IMR-90 (cell line): ENCODE measurements around the gene BCL2L13. TPM values are rescaled to one million over a fixed set of nuclear protein-coding genes. Genes with fewer than 3 reads are reported as not detected.

Experiments used
- ATAC-seq: fragments of 200-7000 bp; cut with Tn5 transposase; 2 replicates; pipeline ENCODE4 v1.9.1; 2020; ENCODE audit warnings: low read depth, mild to moderate bottlenecking, moderate library complexity
- BruUV-seq: library from RNA; stranded (reverse); fragments of 400-500 nt; replicated peaks from 2 replicates; lab custom pipeline; 2021; lab: Mats Ljungman, UMichigan
- CTCF ChIA-PET: fragments of 300-600 bp; formaldehyde crosslinking; extraction: SDS; loops from one replicate; lab custom pipeline; 2021; ENCODE audit warnings: antibody characterized with exemption; lab: Yijun Ruan, JAX
- POLR2A ChIA-PET: fragments of 300-600 bp; sonication (Branson Sonifier 250); formaldehyde crosslinking; loops from one replicate; lab custom pipeline; 2022; ENCODE audit warnings: antibody characterized with exemption; ENCODE audit not compliant: unreplicated experiment; lab: Charles Lee
- DNase-seq: peaks from one replicate; pipeline ENCODE4 v3.0.0; 2013
- H2AFZ ChIP-seq: replicated peaks from 2 replicates; pipeline ENCODE3; 2013; ENCODE audit warnings: low read length, mild to moderate bottlenecking; ENCODE audit not compliant: poor library complexity
- H2AK5ac ChIP-seq: 2 replicates; pipeline ENCODE4 v1.6.1; 2013; ENCODE audit warnings: low read depth, low read length, inconsistent platforms
- H2AK9ac ChIP-seq: replicated peaks from 2 replicates; pipeline ENCODE3; 2013; ENCODE audit warnings: mild to moderate bottlenecking, low read depth, low read length, moderate library complexity; ENCODE audit not compliant: poor library complexity
- H2BK120ac ChIP-seq: 2 replicates; pipeline ENCODE4 v1.6.1; 2013; ENCODE audit warnings: low read depth, low read length, inconsistent platforms
- H2BK15ac ChIP-seq: 3 replicates; pipeline ENCODE4 v1.6.1; 2013; ENCODE audit warnings: low read depth, low read length, inconsistent platforms
- H2BK20ac ChIP-seq: 2 replicates; pipeline ENCODE4 v1.6.1; 2013; ENCODE audit warnings: low read depth, mild to moderate bottlenecking, inconsistent platforms, low read length, moderate library complexity
- H2BK5ac ChIP-seq: 2 replicates; pipeline ENCODE4 v1.6.1; 2013; ENCODE audit warnings: mild to moderate bottlenecking, low read depth, low read length, inconsistent platforms; ENCODE audit not compliant: poor library complexity, severe bottlenecking
- H3K14ac ChIP-seq: replicated peaks from 2 replicates; pipeline ENCODE4 v1.6.1; 2013; ENCODE audit warnings: low read depth, low read length, inconsistent platforms
- H3K18ac ChIP-seq: 2 replicates; pipeline ENCODE4 v1.6.1; 2013; ENCODE audit warnings: low read depth, low read length, control low read depth
- H3K23ac ChIP-seq: 2 replicates; pipeline ENCODE4 v1.6.1; 2013; ENCODE audit warnings: low read depth, low read length, inconsistent platforms
- H3K27ac ChIP-seq: 2 replicates; pipeline ENCODE4 v1.5.1; 2013; ENCODE audit warnings: mild to moderate bottlenecking, control low read depth, low read length; ENCODE audit not compliant: insufficient read depth
- H3K27me3 ChIP-seq: 2 replicates; pipeline ENCODE4 v1.6.1; 2013; ENCODE audit warnings: low read length; ENCODE audit not compliant: control insufficient read depth, insufficient read depth
- H3K36me3 ChIP-seq: 2 replicates; pipeline ENCODE4 v1.6.1; 2013; ENCODE audit warnings: low read length, mixed read lengths; ENCODE audit not compliant: control insufficient read depth, insufficient read depth
- H3K4ac ChIP-seq: 2 replicates; pipeline ENCODE4 v1.6.1; 2013; ENCODE audit warnings: low read depth, low read length, inconsistent platforms
- H3K4me1 ChIP-seq: 2 replicates; pipeline ENCODE4 v1.6.1; 2013; ENCODE audit warnings: low read length, mixed read lengths; ENCODE audit not compliant: control insufficient read depth, insufficient read depth
- H3K4me2 ChIP-seq: 2 replicates; pipeline ENCODE4 v1.6.1; 2013; ENCODE audit warnings: low read depth, mild to moderate bottlenecking, control low read depth, low read length, moderate library complexity
- H3K4me3 ChIP-seq: 2 replicates; pipeline ENCODE4 v1.5.1; 2013; ENCODE audit warnings: low read depth, mild to moderate bottlenecking, control low read depth, low read length, moderate library complexity; ENCODE audit not compliant: insufficient read depth
- H3K56ac ChIP-seq: 2 replicates; pipeline ENCODE4 v1.6.1; 2013; ENCODE audit warnings: low read length, inconsistent platforms; ENCODE audit not compliant: insufficient read depth; ENCODE audit errors: extremely low read depth
- H3K79me1 ChIP-seq, 2 experiments: 2 replicates each; pipeline ENCODE4 v1.6.1; 2013; ENCODE audit warnings: low read length in 2 of 2, inconsistent platforms in 1 of 2, low read depth in 1 of 2
- H3K9ac ChIP-seq: 2 replicates; pipeline ENCODE4 v1.6.1; 2013; ENCODE audit warnings: low read depth, low read length, control low read depth
- H3K9me1 ChIP-seq: 2 replicates; pipeline ENCODE4 v1.6.1; 2013; ENCODE audit warnings: low read length, inconsistent platforms; ENCODE audit not compliant: insufficient read depth
- H3K9me3 ChIP-seq: 2 replicates; pipeline ENCODE4 v1.6.1; 2013; ENCODE audit warnings: low read length; ENCODE audit not compliant: control insufficient read depth, insufficient read depth
- H4K20me1 ChIP-seq: 2 replicates; pipeline ENCODE4 v1.6.1; 2013; ENCODE audit warnings: low read length, inconsistent platforms; ENCODE audit not compliant: insufficient read depth
- H4K5ac ChIP-seq: 2 replicates; pipeline ENCODE4 v1.6.1; 2013; ENCODE audit warnings: mild to moderate bottlenecking, low read depth, low read length, control low read depth
- H4K8ac ChIP-seq, 2 experiments: 2 replicates each; pipeline ENCODE4 v1.6.1; 2013; ENCODE audit warnings: low read depth in 2 of 2, low read length in 2 of 2, control low read depth in 1 of 2, inconsistent platforms in 1 of 2
- H4K91ac ChIP-seq: 2 replicates; pipeline ENCODE4 v1.6.1; 2013; ENCODE audit warnings: low read depth, low read length, inconsistent platforms; ENCODE audit not compliant: insufficient read depth
- BHLHE40 ChIP-seq: fragments of 150-350 bp; IDR thresholded peaks from 2 replicates; pipeline ENCODE4 v1.6.1; 2016; ENCODE audit warnings: mild to moderate bottlenecking, low read depth, low read length
- CEBPB ChIP-seq: IDR thresholded peaks from 2 replicates; pipeline ENCODE4 v1.6.1; 2012; ENCODE audit warnings: low read depth, low read length, improper control_type of control experiment
- ELK1 ChIP-seq: fragments of 150-350 bp; IDR thresholded peaks from 2 replicates; pipeline ENCODE4 v1.6.1; 2016; ENCODE audit warnings: low read depth, mild to moderate bottlenecking, low read length, moderate library complexity, borderline replicate concordance
- FOS ChIP-seq: fragments of 150-350 bp; IDR thresholded peaks from 2 replicates; pipeline ENCODE4 v1.6.1; 2016; ENCODE audit warnings: low read depth, low read length
- MAFK ChIP-seq: IDR thresholded peaks from 2 replicates; pipeline ENCODE4 v1.6.1; 2012; ENCODE audit warnings: low read depth, low read length, improper control_type of control experiment
- MAZ ChIP-seq: IDR thresholded peaks from 2 replicates; pipeline ENCODE4 v1.6.1; 2012; ENCODE audit warnings: low read depth, mild to moderate bottlenecking, low read length, improper control_type of control experiment, moderate library complexity, borderline replicate concordance
- MXI1 ChIP-seq: IDR thresholded peaks from 2 replicates; pipeline ENCODE4 v1.6.1; 2012; ENCODE audit warnings: low read depth, mild to moderate bottlenecking, low read length, moderate library complexity, borderline replicate concordance
- NFE2L2 ChIP-seq: fragments of 150-350 bp; IDR thresholded peaks from 2 replicates; pipeline ENCODE4 v1.6.1; 2016; ENCODE audit warnings: low read depth, mild to moderate bottlenecking, low read length
- POLR2A ChIP-seq: IDR thresholded peaks from 2 replicates; pipeline ENCODE4 v1.6.1; 2012; ENCODE audit warnings: mild to moderate bottlenecking, low read depth, low read length
- RCOR1 ChIP-seq: IDR thresholded peaks from 2 replicates; pipeline ENCODE4 v1.6.1; 2012; ENCODE audit warnings: mild to moderate bottlenecking, low read length, improper control_type of control experiment; ENCODE audit not compliant: insufficient replicate concordance
- RFX5 ChIP-seq: IDR thresholded peaks from 2 replicates; pipeline ENCODE4 v1.8.0; 2012; ENCODE audit warnings: low read depth, mild to moderate bottlenecking, low read length, moderate library complexity
- SMC3 ChIP-seq: fragments of 150-350 bp; IDR thresholded peaks from 2 replicates; pipeline ENCODE4 v1.6.1; 2016; ENCODE audit warnings: low read depth, mild to moderate bottlenecking, antibody characterized with exemption, low read length, moderate library complexity
- USF2 ChIP-seq: fragments of 150-350 bp; IDR thresholded peaks from 2 replicates; pipeline ENCODE4 v1.6.1; 2017; ENCODE audit warnings: mild to moderate bottlenecking, antibody characterized with exemption, low read length, low read depth
- WGBS, 2 experiments: methylation state at CpG; one replicate each; pipeline versions ENCODE4 v1.1.5 to v1.1.7; 2013; ENCODE audit warnings: missing lambda C conversion rate in 2 of 2; ENCODE audit not compliant: insufficient read length in 1 of 2; ENCODE audit errors: extremely low coverage in 2 of 2; 5-methylcytosine and 5-hydroxymethylcytosine counted together
- dilution Hi-C: fragments of 300-500 bp; cut with HindIII; formaldehyde crosslinking; loops from one replicate; pipeline ENCODE4 v1.14.3; 2018; ENCODE audit warnings: low sequenced_read_pairs; ENCODE audit not compliant: unreplicated experiment
- in situ Hi-C: fragments of 300-500 bp; cut with MboI; formaldehyde crosslinking; loops from 3 replicates; pipeline ENCODE4 v1.14.3; 2019; ENCODE audit warnings: low sequenced_read_pairs, inconsistent platforms, mixed read lengths
- intact Hi-C: fragments of 100-400 bp; cut with micrococcal nuclease; formaldehyde crosslinking; loops from 2 replicates; pipeline ENCODE4 v1.10.0; 2022
- polyA plus RNA-seq, 3 experiments: library from polyadenylated mRNA; depleted of rRNA; stranded (reverse); fragments of >200 nt; gene quantifications; 2 replicates each; pipeline ENCODE4 v1.2.3, GENCODE V29; 2012; ENCODE audit warnings: low replicate concordance in 1 of 3
- total RNA-seq: library from RNA; depleted of rRNA; stranded (reverse); fragments of >200 nt; gene quantifications from 2 replicates; pipeline ENCODE4 v1.2.3, GENCODE V29; 2012
- TF ChIP-seq, protein P1 (sequence below): conservative IDR thresholded peaks from 2 replicates; pipeline ENCODE4 v1.5.1; 2012; ENCODE audit warnings: mild to moderate bottlenecking, low read depth, low read length, improper control_type of control experiment

BCL2L13 gene
- total and polyA plus RNA-seq, 2 of the 4 experiments (the other 2 are of a cell fraction): 42.6 to 86.7 TPM

GRCh38 chr22:17639247-17639741, 737 bp downstream of the BCL2L13 start:
- in situ Hi-C loops: loop anchor here (5.0 kb wide), 1 partner anchor 48 kb away; no protein-coding TSS in a partner anchor
- ATAC-seq: peak; percentile 33
- CTCF ChIA-PET: interaction anchor here (0.6 to 1.4 kb wide), 3 partner anchors 39 to 382 kb away, joined by 3 to 5 read pairs (median 3); no protein-coding TSS in a partner anchor
- TF ChIP-seq MAZ (no peak), RCOR1 (no peak), USF2 (no peak), RFX5 (no peak), SMC3 (no peak), MAFK (no peak), CEBPB (peak; percentile 27; the same call in 1 of the 2 replicates), FOS (no peak), BHLHE40 (no peak), ELK1 (no peak), NFE2L2 (no peak), MXI1 (0 out of 2 replicates have a peak, but pooled peaks have one; percentile 13), POLR2A (peak; percentile 78)
- TF ChIP-seq, protein P1, sequence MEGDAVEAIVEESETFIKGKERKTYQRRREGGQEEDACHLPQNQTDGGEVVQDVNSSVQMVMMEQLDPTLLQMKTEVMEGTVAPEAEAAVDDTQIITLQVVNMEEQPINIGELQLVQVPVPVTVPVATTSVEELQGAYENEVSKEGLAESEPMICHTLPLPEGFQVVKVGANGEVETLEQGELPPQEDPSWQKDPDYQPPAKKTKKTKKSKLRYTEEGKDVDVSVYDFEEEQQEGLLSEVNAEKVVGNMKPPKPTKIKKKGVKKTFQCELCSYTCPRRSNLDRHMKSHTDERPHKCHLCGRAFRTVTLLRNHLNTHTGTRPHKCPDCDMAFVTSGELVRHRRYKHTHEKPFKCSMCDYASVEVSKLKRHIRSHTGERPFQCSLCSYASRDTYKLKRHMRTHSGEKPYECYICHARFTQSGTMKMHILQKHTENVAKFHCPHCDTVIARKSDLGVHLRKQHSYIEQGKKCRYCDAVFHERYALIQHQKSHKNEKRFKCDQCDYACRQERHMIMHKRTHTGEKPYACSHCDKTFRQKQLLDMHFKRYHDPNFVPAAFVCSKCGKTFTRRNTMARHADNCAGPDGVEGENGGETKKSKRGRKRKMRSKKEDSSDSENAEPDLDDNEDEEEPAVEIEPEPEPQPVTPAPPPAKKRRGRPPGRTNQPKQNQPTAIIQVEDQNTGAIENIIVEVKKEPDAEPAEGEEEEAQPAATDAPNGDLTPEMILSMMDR: no peak

More at GRCh38 chr22:17639247-17639741, 737 bp downstream of the BCL2L13 start:
- H4K5ac ChIP-seq: peak overlapping the region; percentile 21
- TSS peak; percentile 57 for BruUV-seq
- POLR2A ChIA-PET: interaction anchor here (0.5 to 0.9 kb wide), 3 partner anchors 20 to 31 kb away, joined by 3 to 4 read pairs (median 3); no protein-coding TSS in a partner anchor
- WGBS, 2 experiments: 0% methylated on average over 4 of the region's 8 CpGs; no CpG with 5 or more reads in 1 of the 2 experiments
- no peak overlapping the region; the same call in 2 of the 3 replicates for H2BK15ac ChIP-seq
- peak overlapping the region; percentile 95 for H2AK9ac ChIP-seq
- H3K18ac ChIP-seq: peak overlapping the region; percentile 16; the same call in 1 of the 2 replicates
- peak overlapping the region; percentile 94 for H3K27ac ChIP-seq
- H3K4me1 ChIP-seq: no peaks in the 10 kb centered on the region
- peak overlapping the region; percentile 95 for H3K56ac ChIP-seq
- H3K4me2 ChIP-seq: peak overlapping the region; percentile 92
- H3K36me3 ChIP-seq: no peaks in the 10 kb centered on the region
- H2AFZ ChIP-seq: peak overlapping the region; percentile 97
- H3K4me3 ChIP-seq: peak overlapping the region; percentile 69
- peak; percentile 70 for DNase-seq
- H3K4ac ChIP-seq: peak overlapping the region; percentile 94
- peak overlapping the region; percentile 98 for H3K23ac ChIP-seq
- peak overlapping the region; percentile 98 for H3K14ac ChIP-seq
- H4K20me1 ChIP-seq: no peaks in the 10 kb centered on the region
- H2BK120ac ChIP-seq: peak overlapping the region; percentile 65; the same call in 1 of the 2 replicates
- intact Hi-C loops: loop anchor here (2.0 to 5.0 kb wide), 3 partner anchors 73 to 88 kb away; partner anchors contain the start of gene SLC25A18
- H4K8ac ChIP-seq: peak overlapping the region; percentile 90 to 94
- no peak overlapping the region for H2BK20ac ChIP-seq
- H3K79me1 ChIP-seq: peaks cover 8 to 53% of the 10 kb centered on the region in 2 experiments
- H3K9me3 ChIP-seq: no peaks in the 10 kb centered on the region
- H2AK5ac ChIP-seq: peak overlapping the region; percentile 68
- H4K91ac ChIP-seq: peak overlapping the region; percentile 88
- H3K27me3 ChIP-seq: no peaks in the 10 kb centered on the region
- peak overlapping the region; percentile 81 for H2BK5ac ChIP-seq
- no peaks in the 10 kb centered on the region for H3K9me1 ChIP-seq
- dilution Hi-C loops: no loop called here
- peak overlapping the region; percentile 88 for H3K9ac ChIP-seq
